Ovary (tissue), 3 donors: ENCODE measurements around the gene PLK5.

Experiments
- CTCF ChIP-seq, 3 donors: fragments of 450-650 bp in 2 of 3; fragments of 200-600 bp in 1 of 3; IDR thresholded peaks; one replicate each; pipeline versions ENCODE4 v1.5.1 to v1.8.0; 2016 to 2022; ENCODE audit warnings: antibody characterized with exemption in 3 of 3, mild to moderate bottlenecking in 1 of 3
- EP300 ChIP-seq: sonication (generic); formaldehyde crosslinking; IDR thresholded peaks from one replicate; pipeline ENCODE4 v1.6.1; 2017; ENCODE audit warnings: antibody characterized with exemption
- POLR2A ChIP-seq: fragments of 450-650 bp; IDR thresholded peaks from one replicate; pipeline ENCODE4 v1.6.1; 2017; ENCODE audit warnings: antibody characterized with exemption, mild to moderate bottlenecking, moderate library complexity
- donor health status: DM: no; HTN: no; CAD: no.

- TF ChIP-seq CTCF (IDR thresholded peaks at IDR 0.05): no peak
- TF ChIP-seq POLR2A: no peak
- TF ChIP-seq EP300: no peak
Observed at GRCh38 chr19:1516395-1516753, 7.5 kb upstream of the PLK5 start.
